SK-N-MC (cell line): ENCODE data around the gene TP73.

Experiments
- DNase-seq: peaks from one replicate; pipeline ENCODE4 v3.0.0-alpha.2; 2011; ENCODE audit warnings: low read depth, low spot score
- H3K27ac ChIP-seq: fragments of 200-600 bp; sonication (generic); 2 replicates; pipeline ENCODE4 v1.5.1; 2016; ENCODE audit warnings: mixed run types
- H3K36me3 ChIP-seq: fragments of 200-600 bp; sonication (generic); 2 replicates; pipeline ENCODE4 v1.6.1; 2017; ENCODE audit warnings: antibody characterized with exemption, low read length, mixed read lengths; ENCODE audit not compliant: insufficient read depth
- H3K4me3 ChIP-seq: fragments of 200-600 bp; sonication (generic); 2 replicates; pipeline ENCODE4 v1.5.1; 2016
- H3K9ac ChIP-seq: fragments of 200-600 bp; sonication (generic); 2 replicates; pipeline ENCODE4 v1.8.0; 2017; ENCODE audit warnings: mixed run types, mixed read lengths; ENCODE audit not compliant: insufficient read length
- H3K9me3 ChIP-seq: fragments of 200-600 bp; sonication (generic); 2 replicates; pipeline ENCODE4 v1.6.1; 2017; ENCODE audit warnings: low read depth, mild to moderate bottlenecking, antibody characterized with exemption, low read length, moderate library complexity, mixed read lengths
- EZH2 ChIP-seq: fragments of 200-600 bp; sonication (generic); IDR thresholded peaks from one replicate; pipeline ENCODE4 v1.6.1; 2017; ENCODE audit warnings: antibody characterized with exemption
- FOXP2 ChIP-seq: optimal IDR thresholded peaks from 2 replicates; pipeline ENCODE3; 2011; ENCODE audit warnings: mild to moderate bottlenecking, moderate library complexity; ENCODE audit not compliant: insufficient read depth; ENCODE audit errors: extremely low read length, control extremely low read depth
- POLR2AphosphoS5 ChIP-seq: IDR thresholded peaks from 2 replicates; pipeline ENCODE4 v1.6.1; 2012; ENCODE audit warnings: mild to moderate bottlenecking, low read depth, low read length, borderline replicate concordance

The TP73 gene

GRCh38 chr1:3624200-3625136, 27.8 kb upstream of the TP73 start, which contains the start of gene TPRG1L:
TSS of gene TPRG1L (plus strand) at chr1:3625015. CDS start at chr1:3625073, 58 bp downstream.
- Histone ChIP-seq H3K4me3 (peak within 1 kb of the TSS; percentile 94), H3K9me3 (no peaks in the 10 kb centered on the region), H3K27ac (no peak within 1 kb of the TSS), H3K9ac (peak within 1 kb of the TSS; percentile 68), H3K36me3 (no peaks in the 10 kb centered on the region; the same call in 1 of the 2 replicates)
- TF ChIP-seq FOXP2 (peak; percentile 100), EZH2 (no peak), POLR2AphosphoS5 (0 out of 2 replicates have a peak, but pooled peaks have one; percentile 32)
- DNase-seq, result peak; percentile 48

GRCh38 chr1:3625151-3625907, 27.0 kb upstream of the TP73 start:
- DNase-seq, result no peak
- Histone ChIP-seq H3K27ac (no peak overlapping the region), H3K36me3 (no peaks in the 10 kb centered on the region; the same call in 1 of the 2 replicates), H3K9ac (peak overlapping the region; percentile 68), H3K4me3 (peak overlapping the region; percentile 94), H3K9me3 (no peaks in the 10 kb centered on the region)
- TF ChIP-seq POLR2AphosphoS5, result no peak
- no peak for TF ChIP-seq FOXP2
- TF ChIP-seq EZH2, result no peak

GRCh38 chr1:3626025-3626424, 26.3 kb upstream of the TP73 start:
- H3K27ac ChIP-seq, result no peak overlapping the region
- no peak for DNase-seq
- H3K9ac ChIP-seq, result peak overlapping the region; percentile 68

GRCh38 chr1:3627515-3628253, 24.6 kb upstream of the TP73 start:
- H3K36me3 ChIP-seq, result no peaks in the 10 kb centered on the region; the same call in 1 of the 2 replicates

More at GRCh38 chr1:3626025-3626424, 26.3 kb upstream of the TP73 start:
- Histone ChIP-seq H3K9me3 (no peaks in the 10 kb centered on the region), H3K36me3 (no peaks in the 10 kb centered on the region; the same call in 1 of the 2 replicates), H3K4me3 (peak overlapping the region; percentile 94)
- TF ChIP-seq POLR2AphosphoS5, result no peak
- TF ChIP-seq EZH2, result no peak
- no peak for TF ChIP-seq FOXP2

GRCh38 chr1:3628445-3628844, 23.9 kb upstream of the TP73 start:
- Histone ChIP-seq H3K9ac (no peak overlapping the region), H3K9me3 (no peaks in the 10 kb centered on the region), H3K27ac (no peak overlapping the region), H3K36me3 (no peaks in the 10 kb centered on the region; the same call in 1 of the 2 replicates), H3K4me3 (no peak overlapping the region)
- no peak for DNase-seq
- TF ChIP-seq FOXP2 (no peak), POLR2AphosphoS5 (no peak), EZH2 (no peak)

More at GRCh38 chr1:3627515-3628253, 24.6 kb upstream of the TP73 start:
- DNase-seq, result no peak
- no peaks in the 10 kb centered on the region for H3K9me3 ChIP-seq
- no peak overlapping the region for H3K4me3 ChIP-seq
- TF ChIP-seq POLR2AphosphoS5 (no peak), EZH2 (no peak), FOXP2 (no peak)
- no peak overlapping the region for H3K9ac ChIP-seq
- H3K27ac ChIP-seq, result no peak overlapping the region

- TF ChIP-seq FOXP2, result no peak
- TF ChIP-seq POLR2AphosphoS5, result no peak
- TF ChIP-seq EZH2, result no peak
- Histone ChIP-seq H3K4me3 (no peak overlapping the region), H3K27ac (no peak overlapping the region), H3K9me3 (no peaks in the 10 kb centered on the region), H3K36me3 (peaks cover under 1% of the 10 kb centered on the region; the same call in 1 of the 2 replicates), H3K9ac (no peak overlapping the region)
- no peak for DNase-seq
Observed at GRCh38 chr1:3629561-3630160, 22.7 kb upstream of the TP73 start.

GRCh38 chr1:3630161-3630611, 22.1 kb upstream of the TP73 start:
- no peak for DNase-seq
- H3K36me3 ChIP-seq, result peaks cover 5% of the 10 kb centered on the region; the same call in 1 of the 2 replicates
- H3K9ac ChIP-seq, result no peak overlapping the region

More at GRCh38 chr1:3630161-3630611, 22.1 kb upstream of the TP73 start:
- TF ChIP-seq POLR2AphosphoS5 (no peak), FOXP2 (no peak), EZH2 (no peak)
- H3K27ac ChIP-seq, result no peak overlapping the region
- H3K4me3 ChIP-seq, result no peak overlapping the region
- H3K9me3 ChIP-seq, result no peaks in the 10 kb centered on the region
